ENCODE measurements around the gene ETV6.
"Not testable (repeated sequence)": the region's sequence is repeated elsewhere in the genome, so short reads cannot be mapped to it uniquely, and the experiment has no call there.

Gene ETV6

GRCh38 chr12:11897923-11898322 is 248.4 kb downstream of the ETV6 start:
- DNase-seq = no peak

GRCh38 chr12:11901701-11902524 is 252.4 kb downstream of the ETV6 start:
- no peak for DNase-seq

DNA sequence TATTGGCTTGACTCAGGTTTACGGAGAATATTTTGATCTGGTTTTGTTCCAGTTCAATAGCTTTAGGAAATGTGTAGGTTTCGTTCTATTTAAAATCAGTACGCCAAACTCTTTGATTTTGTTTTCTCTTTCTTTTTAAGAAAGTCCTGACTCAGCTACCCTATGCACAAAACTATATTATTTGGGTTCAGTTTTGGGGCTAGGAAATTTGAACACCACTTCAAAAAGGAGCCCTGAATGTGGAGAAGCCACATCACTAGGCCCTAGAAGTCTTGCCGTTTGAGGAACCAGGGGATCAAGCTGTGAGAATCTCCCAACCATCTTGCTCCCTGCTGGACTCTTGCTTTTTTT is 253.0 kb downstream of the ETV6 start:
- DNase-seq = no peak

GRCh38 chr12:11904124-11904523 is 254.7 kb downstream of the ETV6 start:
- DNase-seq = no peak

DNA sequence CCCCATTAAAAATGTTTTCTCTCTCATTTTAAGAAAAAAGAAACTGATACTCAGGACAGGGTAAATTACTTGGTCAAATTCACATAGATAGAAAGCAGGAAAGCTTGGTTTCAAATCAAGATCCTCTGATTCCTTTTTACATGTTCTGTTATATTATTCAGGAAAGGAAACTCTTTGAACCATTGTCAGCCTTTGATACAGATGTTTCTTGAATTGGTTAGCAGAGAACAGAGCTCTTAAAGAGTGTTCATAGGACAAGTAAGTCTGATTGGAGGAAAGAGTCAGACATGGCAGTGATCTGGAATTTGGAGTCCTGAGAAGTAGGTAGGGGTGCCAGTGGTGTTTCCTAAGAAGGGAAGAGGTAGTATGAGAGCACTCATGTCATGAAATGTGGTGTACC is 256.1 kb downstream of the ETV6 start:
- no peak for DNase-seq

DNA sequence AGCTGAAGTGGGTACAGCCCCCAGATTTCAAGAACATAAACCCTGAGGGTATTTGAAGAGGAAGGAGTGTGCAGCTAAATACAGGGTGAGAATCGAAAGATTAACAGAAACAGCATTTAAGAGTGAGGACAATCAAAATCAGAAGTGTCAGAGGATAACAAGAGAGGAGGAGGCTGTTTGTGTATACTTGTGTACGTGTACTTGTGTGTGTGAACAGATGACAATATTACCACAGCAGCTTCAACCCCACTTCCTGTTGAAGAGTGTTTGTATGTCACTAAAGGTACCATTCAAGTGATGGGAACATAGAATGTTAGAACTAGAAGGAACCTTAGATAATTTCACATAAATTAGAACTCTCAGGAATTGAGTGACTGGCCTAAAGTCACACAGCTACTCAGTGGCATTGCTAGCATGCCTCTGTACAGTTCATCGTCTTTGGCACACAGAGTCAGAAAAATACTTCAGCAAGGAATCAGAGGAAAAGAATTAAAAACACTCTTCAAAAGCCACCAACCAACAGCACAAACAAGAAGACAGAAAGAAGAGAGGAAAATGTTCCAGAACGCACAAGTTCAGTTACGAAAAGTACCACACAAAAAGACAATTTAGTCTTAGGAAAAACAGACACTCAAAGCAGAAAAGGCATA is 256.9 kb downstream of the ETV6 start:
- no peak for DNase-seq

- DNase-seq = no peak
Measured at GRCh38 chr12:11907625-11908024, 258.2 kb downstream of the ETV6 start.

- not testable (repeated sequence) for DNase-seq
Measured at GRCh38 chr12:11909406-11909805, 259.9 kb downstream of the ETV6 start.

- no peak for DNase-seq
Measured at GRCh38 chr12:11916113-11916512, 266.6 kb downstream of the ETV6 start.

DNA sequence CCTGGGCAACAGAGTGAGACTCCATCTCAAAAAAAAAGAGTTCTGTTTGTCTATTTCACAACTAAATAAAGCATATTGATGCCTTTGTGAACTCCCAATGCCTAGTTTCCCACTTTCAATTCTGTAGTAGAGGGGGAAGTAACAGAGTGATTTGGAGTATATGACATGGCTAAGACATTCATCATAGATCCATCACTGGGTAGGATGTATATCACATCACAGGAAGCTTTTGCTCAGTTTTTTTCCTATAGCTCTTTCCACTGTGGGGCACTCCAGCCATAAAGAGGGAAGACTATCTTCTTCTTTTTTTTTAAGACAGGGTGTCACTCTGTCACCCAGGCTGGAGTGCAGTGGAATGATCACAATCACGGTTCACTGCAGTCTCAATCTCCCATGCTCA is 267.3 kb downstream of the ETV6 start:
- DNase-seq = no peak

DNA sequence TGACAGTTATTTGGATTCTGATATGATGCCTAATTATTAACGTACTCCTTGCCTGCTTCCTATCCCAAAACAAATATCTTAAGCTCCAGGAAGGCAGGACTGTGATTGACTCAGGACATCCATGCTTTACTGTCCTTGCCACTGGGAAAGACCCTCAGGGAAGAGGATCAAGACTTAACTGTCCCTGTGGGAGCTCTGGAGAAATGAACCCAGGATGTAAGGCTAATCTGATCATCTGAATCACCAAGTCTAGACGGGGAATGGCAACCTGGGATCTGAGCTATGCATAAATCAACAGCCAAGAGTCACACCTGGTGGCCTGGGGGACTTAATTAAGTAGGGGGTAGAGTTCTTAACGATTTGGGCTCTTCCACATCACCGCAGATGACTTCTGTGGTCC is 268.0 kb downstream of the ETV6 start:
- no peak for DNase-seq

DNA sequence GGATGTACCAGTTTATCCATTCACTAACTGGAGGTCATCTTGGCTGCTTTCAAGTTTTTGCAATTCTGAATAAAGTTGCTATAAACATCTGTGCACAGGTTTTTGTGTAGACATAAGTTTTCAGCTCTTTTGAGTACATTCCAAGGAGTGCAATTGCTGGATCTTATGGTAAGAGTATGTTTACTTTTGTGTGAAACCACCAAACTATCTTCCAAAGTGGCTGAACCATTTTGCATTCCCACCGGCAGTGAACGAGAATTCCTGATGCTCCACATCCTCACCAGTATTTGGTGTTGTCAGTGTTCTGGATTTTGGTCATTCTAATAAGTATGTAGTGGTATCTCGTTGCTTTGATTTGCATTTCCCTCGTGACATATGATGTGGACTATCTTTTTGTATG is 270.8 kb downstream of the ETV6 start:
- DNase-seq = no peak

- no peak for DNase-seq
Measured at GRCh38 chr12:11922361-11922760, 272.9 kb downstream of the ETV6 start.

GRCh38 chr12:11923067-11923466 is 273.6 kb downstream of the ETV6 start:
- DNase-seq = no peak

- no peak for DNase-seq
Measured at GRCh38 chr12:11927286-11927935, 277.9 kb downstream of the ETV6 start.

- no peak for DNase-seq
Measured at GRCh38 chr12:11929714-11930113, 280.2 kb downstream of the ETV6 start.

DNA sequence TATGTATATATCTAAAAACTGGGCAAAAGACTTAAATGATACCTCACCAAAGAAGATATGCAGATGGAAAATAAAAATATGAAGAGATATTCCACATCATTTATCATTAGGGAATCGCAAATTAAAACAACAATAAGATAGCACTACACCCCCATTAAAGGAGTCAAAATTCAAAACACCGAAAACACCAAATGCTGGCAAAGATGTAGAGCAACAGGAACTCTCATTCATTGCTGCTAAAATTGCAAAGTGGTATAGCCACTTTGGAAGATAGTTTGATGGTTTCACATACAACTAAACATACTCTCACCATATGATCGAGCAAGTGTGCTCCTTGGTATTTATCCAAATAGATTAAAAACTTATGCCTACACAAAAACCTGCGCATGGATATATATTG is 289.7 kb downstream of the ETV6 start:
- no peak for DNase-seq

DNA sequence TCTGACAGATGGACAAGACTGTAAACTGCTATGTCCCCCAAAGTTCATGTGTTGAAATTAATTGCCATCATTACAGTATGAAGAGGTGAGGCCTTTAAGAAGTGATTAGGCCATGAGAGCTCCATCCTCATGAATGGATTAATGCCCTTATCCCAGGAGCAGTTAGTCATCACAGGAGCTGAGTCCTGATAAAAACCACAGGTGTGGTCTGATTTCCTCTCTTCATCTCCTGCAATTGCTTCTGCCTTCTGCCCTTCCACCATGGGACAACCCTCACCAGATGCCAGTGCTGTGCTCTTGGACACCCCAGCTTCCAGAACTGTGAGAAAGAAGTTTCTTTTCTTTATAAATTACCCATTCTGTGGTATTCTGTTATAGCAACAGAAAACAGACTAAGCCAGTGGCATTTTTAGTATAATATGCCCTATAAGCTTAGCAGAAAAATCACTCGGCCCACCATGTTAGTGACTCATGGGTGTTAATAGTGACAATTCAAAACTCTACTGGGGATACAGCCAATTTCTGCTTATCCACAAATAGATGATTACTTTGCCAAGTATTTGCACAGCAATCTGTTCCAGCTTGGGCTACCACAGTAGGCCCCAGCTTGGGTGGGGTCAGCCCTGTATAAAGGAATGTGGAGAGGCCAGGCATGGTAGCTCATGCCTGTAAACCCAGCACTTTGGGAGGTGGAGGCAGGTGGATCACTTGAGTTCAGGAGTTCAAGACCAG is 292.3 kb downstream of the ETV6 start:
- DNase-seq = no peak

DNA sequence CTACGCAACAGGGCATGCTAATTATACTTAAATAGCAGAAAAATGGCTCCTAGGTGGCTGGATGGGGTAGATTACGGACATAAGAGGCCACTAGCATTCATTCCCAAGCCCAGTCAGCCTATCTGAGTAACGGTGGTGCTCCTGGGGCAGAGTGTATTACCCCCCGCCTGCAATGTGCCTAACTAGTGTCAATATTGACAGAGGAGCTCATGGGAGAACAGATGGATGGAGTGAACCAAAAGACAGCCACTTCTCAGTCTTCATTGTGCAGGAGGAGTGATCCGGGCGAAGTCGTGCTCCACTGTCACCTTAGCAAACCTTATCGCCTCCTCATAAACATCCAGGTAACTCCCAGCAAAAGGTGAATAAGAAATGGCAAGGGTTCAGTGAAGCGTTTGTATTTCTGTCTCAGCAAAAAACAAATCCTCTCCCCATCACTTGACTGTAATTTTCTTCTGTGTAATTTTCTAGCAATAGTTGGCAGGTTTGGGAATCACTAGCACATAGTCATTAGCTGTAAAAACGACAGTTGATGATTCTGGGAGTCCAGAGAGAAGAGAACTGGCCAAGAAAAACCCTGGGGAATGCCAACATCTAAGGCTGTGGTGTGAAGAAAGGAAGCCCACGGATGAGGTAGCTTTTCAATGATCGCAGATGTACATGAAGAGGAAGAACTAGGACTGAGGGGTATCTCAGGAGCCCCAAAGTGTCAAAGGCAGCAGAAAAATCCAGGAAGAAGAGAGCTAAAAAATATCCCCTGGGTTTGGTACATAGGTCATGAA is 294.6 kb downstream of the ETV6 start:
- DNase-seq = no peak

Measured in activated T-cell treated with anti-CD3 and anti-CD28 coated beads for 4 hours (primary cell).